NCI-H146 treated with DMSO at 0.1 percent for 48 hours (cell line): ENCODE data around the gene L2HGDH.

ENCODE experiments used
- DNase-seq: peaks from one replicate; lab custom pipeline; 2025; ENCODE audit not compliant: unreplicated experiment; lab: John Stamatoyannopoulos, UW

L2HGDH gene

DNA sequence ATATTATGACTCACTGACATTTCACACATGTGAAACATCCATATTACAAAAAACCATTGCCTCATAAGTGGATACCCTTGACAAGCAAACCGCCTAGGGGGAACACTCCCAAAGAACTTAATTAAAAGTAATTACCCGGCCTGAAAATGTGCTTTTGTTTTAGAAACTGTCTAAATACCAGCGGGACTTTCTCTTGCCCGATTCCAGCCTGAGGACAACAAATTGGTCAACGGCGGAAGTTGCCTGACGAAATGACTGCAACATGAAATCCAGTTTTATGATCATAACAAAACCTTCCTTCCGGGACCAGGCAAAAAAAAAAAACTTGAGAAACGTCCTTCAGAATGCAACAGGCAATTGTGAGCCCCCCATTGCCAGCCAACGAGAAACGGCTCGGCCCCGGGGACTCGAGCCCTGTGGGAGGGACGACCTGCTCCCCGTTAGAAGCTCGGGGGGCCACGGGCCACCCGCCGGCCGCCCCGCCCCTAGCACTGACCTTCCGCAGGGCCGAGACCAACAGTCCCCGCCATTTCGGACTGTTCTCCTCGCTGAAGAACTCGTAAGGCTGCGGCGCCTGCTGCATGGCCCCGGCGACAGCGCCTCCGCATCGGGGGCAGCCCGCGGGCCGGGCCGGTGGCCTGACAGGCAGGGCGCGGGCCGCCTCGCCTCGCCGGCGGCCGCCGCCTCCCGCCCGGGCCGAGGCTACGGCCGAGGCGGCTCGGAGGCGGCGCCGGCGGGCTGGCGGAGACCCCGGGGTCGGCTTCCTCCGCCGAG lies 81.1 kb downstream of the L2HGDH start:
- peak; percentile 59 for DNase-seq

DNA sequence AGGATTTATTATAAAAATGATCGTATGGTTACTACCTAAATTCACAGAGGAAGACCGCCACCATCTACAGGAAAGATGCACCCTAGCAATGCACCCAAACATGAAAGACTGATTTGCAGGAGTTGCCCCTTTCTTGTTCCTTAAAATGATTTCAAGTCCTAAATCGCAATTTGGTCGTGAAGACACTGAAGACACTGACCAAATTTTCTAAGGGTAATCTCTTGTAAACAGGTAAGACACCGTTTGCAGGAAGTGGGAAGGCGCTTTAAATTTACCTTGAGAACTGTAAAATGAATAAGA lies 81.7 kb downstream of the L2HGDH start:
- no peak for DNase-seq

DNA sequence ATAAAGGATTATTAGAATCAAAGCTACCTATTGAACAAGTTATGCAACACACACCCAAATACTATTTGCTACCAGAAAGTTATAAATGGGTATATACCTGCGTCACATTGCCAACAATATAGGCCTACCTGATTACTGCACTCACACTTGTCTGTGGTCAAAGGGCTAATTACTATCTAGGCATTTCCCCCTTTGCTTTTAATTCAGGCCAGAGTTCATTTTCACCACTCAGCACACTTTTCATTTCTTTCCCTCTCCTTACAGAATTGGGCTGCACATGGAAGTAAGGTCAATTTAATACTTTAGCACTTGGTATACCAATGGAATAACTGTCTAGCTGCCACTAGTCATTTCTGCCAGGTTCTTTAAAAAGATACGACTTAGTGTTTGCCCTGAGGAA lies 82.3 kb downstream of the L2HGDH start:
- DNase-seq, result no peak

DNA sequence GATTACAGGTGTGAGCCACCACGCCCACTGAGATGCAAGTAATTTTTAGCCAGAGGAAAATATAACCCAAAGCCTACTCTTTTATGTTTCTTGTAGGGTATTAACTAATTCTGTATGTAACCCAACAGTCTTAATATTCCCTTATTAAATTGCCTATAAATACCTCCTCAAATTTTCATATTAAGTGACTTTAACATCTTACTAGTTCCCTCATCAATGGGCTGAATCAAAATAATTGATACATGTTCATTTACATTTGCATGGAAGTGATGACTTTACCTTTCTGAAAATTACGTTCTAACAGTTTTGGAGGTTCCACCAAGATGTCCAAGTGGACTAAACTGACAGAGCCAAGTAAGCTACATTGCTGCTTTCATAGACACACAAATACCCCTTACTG lies 83.7 kb downstream of the L2HGDH start:
- no peak for DNase-seq

DNA sequence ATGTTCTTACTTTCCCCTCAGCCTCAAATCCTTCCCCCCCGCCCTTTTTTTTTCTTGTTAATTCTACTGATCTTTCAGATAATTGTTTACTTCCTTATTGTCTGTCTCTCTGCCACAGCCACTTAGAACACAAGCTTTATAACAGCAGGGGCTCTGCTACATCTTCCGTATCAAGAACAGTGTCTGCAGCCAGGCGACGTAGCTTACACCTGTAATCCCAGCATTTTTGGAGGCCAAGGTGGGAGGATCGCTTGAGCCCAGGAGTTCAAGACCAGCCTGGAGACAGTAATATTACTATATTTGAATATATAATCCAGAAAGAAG lies 86.1 kb downstream of the L2HGDH start:
- no peak for DNase-seq

DNA sequence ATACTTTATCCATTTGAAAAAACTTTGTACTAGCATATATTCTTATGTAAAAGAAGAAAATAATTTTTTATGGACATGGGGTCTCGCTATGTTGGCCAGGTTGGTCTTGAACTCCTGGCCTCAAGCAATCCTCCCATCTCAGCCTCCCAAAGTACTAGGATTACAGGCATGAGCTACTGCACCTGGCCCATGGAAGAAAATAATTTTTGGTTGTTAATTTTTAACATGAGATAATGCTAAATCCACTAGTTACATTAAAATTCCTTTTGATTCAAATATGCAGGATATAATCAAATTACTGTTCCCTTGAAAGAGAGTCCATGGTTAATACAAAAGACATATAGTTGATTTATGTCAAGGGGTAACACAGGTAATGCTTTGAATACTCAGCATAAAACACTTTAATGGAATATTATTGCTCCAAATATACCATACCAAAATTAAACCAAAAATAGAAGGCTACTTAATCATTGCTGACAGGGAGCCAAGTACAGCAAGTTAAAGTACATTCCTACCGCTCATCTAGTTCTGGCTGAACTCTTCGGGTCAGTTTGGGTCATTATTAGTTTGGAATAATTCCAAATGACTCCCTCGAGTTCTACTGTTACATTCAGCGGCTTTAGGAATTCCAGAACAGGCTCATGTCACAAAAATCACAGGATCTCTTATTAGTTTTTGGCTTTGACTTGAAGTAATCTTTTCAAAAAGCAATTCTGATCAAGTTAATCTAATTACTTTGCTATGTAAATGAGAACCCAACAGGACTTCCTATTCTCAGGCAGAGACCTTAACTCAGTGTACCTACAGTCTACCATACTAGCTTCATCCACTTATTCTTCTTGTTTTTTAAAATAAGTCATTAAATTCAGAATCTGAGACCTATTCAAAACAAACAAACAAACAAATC lies 86.7 kb downstream of the L2HGDH start:
- DNase-seq, result no peak

DNA sequence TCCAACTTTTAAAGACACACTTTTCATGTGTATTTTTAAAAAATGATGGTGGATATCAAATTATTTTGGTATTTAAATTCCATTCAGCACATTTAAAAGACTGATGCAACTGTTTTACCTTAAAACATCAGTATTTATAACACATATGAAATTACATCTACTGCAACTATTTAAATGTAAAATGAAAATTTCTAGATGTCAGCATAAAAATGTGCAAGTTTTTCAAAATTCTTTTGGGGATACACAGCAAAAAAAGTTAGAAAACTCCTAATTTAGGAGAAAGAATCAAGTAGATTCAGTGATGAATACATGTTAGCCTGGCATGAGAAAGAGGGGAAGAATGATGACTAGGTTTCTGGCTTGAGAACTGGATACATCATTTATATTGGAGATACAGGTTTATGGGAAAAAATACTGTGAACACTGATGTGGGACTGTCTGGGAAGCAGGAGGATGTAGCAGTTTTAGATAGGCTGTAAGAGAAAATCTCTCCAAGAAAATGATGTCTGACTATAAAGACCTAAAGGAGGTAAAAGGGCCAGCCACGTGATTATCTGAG lies 89.9 kb downstream of the L2HGDH start:
- DNase-seq, result no peak

DNA sequence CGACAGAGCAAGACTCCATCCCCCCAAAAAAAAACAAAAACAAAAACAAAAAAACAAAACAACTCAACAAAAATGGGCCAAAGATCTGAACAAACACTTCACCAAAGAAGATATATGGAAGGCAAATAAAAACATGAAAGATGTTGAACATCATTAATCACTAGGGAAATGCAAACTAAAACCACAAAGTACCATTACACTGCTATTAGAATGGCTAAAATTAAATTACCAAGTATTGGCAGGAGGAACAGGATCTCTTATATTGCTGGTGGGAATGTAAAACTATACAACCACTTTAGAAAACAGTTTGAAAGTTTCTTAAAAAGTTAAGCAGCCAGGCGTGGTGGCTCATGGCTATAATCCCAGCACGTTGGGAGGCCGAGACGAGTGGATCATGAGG lies 93.5 kb downstream of the L2HGDH start:
- no peak for DNase-seq

DNA sequence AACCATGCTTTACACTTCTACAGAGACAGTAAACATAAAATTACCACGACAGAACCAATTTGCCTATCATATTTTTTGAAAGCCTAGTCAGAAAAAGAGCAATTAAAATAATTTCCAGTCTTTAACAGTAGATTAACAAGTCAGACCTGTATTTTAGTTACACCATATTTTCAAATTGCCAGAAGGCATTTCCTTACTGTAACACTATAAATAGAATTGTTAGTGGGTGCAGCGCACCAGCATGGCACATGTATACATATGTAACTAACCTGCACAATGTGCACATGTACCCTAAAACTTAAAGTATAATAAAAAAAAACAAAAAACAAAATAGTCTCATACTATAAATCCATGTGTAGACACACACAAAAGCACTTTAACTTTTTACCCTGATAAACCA lies 96.6 kb downstream of the L2HGDH start:
- no peak for DNase-seq

DNA sequence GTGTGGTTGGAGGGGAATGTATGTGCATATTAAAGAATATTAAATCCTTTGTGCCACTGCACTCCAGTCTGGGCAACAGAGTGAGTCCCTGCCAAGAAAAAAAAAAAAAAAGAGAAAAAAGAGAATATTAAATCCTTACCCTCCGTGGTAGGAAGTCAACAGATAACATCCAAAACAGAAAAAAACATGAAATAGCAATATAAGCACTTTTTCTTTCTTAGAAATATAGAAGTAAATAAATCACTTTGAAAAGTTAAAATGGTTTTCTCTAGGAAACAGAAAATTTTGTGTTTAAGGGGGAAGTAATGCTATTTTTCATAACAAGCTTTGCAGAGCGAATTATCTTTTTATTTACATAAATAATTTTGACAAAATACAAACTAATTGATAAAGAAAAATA lies 98.2 kb downstream of the L2HGDH start:
- no peak for DNase-seq

DNA sequence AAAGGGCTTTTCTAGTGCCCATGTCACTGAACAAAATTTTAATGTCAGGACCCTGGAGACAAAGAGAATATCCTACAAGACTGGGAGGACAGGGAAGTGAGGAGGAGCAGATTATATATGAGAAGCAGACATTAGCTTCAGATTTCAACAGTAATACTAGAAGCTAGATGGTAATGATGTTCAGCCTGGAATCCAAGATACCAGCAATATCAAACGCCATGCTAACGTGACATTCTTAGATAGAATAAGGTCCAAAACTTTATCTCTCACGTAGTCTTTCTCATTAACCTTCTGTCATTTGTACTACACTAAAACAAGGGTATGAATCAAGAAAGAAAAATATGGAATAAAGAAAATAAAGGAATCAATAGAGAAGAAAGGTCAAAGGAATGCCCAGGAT lies 99.3 kb downstream of the L2HGDH start:
- no peak for DNase-seq

DNA sequence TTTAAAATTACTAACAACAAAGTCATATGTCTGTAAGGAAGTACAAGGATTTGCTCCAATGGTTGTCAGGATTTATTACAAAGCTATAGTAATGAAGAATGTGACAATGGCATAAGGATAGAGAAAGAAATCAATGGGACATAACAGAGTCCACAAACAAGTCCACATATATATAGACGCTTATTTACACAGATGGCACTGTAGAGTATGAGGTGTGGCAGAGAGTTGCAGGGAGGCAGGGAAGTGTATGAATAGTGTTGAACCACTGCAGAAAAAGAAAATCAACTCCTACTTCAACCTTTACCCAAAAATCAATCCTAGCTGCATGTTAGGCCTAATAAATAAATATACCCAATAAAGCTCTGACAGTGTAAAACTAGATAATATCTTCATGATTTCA lies 102.0 kb downstream of the L2HGDH start:
- peak; percentile 65 for DNase-seq

DNA sequence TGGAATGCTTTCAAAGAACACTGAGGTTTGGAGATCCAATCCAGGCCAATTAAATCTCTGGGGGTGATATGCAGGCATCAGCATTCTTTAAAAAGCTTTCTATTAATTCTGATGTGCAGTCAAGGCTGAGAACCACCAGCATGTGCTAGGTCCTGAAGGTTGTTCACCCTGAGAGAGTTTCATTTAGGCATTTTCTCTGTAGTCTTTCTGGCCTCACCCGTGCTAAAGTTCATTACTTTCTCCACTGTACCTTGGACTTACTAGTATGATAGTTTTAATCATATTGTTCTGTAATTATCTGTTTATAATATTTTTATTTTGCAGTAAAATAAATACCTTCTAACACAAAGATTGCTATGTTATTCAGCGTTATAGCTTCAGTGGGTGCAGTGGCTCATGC lies 113.5 kb downstream of the L2HGDH start:
- no peak for DNase-seq

DNA sequence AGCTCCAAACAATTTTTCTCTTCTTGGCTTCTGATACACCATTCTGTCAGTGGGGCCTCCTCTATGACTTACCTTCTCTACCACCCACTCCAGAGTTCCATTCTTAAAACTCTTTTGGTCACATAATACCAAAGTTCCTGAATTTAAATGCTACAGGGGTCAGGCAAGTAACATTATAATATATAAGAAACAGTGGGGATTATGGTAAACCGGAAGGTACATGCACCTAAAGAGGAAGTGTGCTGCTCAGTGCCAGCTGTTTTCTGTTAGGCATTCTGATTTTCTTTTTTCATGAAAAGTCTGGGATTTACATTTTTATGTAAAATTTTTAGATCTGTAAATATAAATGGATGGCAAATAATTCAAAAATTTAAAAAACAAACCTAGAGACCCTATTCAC lies 120.5 kb downstream of the L2HGDH start:
- DNase-seq, result no peak
